ENCODE data around the gene KCTD15. TPM values are rescaled to one million over a fixed set of nuclear protein-coding genes. Genes with fewer than 3 reads are reported as not detected.

Gene KCTD15
- total and polyA plus RNA-seq, 4 donors, result 13.8 to 42.7 (median 30.5) TPM

GRCh38 chr19:33805313-33805712, 8.6 kb downstream of the KCTD15 start:
- no peaks in the 10 kb centered on the region for H3K9me3 ChIP-seq (ENCODE audit: control insufficient read depth in 4 of 4, insufficient read depth in 3 of 4, low read length in 3 of 4)
- no peak overlapping the region for H3K9ac ChIP-seq (ENCODE audit: insufficient read depth in 1 of 2, low read length in 2 of 2)
- no peak for ATAC-seq (ENCODE audit: insufficient read depth, low FRiP score)
- H3K27ac ChIP-seq (ENCODE audit: low read depth in 1 of 2, low read length in 1 of 2), result no peak overlapping the region
- H3K4me1 ChIP-seq (ENCODE audit: control insufficient read depth in 5 of 5, insufficient read depth in 5 of 5, low read length in 5 of 5), result peaks cover 0 to 7% (median 0%) of the 10 kb centered on the region in 5 donors
- H3K4me3 ChIP-seq, result no peak overlapping the region
- no peak for DNase-seq
- no peaks in the 10 kb centered on the region for H3K27me3 ChIP-seq (ENCODE audit: control insufficient read depth in 3 of 3, insufficient read depth in 3 of 3, low read length in 2 of 3)
- no peak for TF ChIP-seq CTCF (IDR thresholded peaks at IDR 0.05; ENCODE audit: control extremely low read depth, extremely low read depth)
- 88 to 93% methylated on average over 3 of the region's 3 CpGs for WGBS, 2 donors
- peaks cover 0 to 45% (median 33%) of the 10 kb centered on the region in 4 donors for H3K36me3 ChIP-seq (ENCODE audit: control insufficient read depth in 4 of 4, insufficient read depth in 4 of 4, low read length in 4 of 4)

- H3K4me1 ChIP-seq (ENCODE audit: control insufficient read depth in 5 of 5, insufficient read depth in 5 of 5, low read length in 5 of 5), result peaks cover 0 to 7% (median 0%) of the 10 kb centered on the region in 5 donors
- H3K9me3 ChIP-seq (ENCODE audit: control insufficient read depth in 4 of 4, insufficient read depth in 3 of 4, low read length in 3 of 4), result no peaks in the 10 kb centered on the region
- no peak for TF ChIP-seq CTCF (IDR thresholded peaks at IDR 0.05; ENCODE audit: control extremely low read depth, extremely low read depth)
- ATAC-seq (ENCODE audit: insufficient read depth, low FRiP score) (no peak), DNase-seq (no peak)
- H3K4me3 ChIP-seq, result no peak overlapping the region
- peaks cover 0 to 40% (median 32%) of the 10 kb centered on the region in 4 donors for H3K36me3 ChIP-seq (ENCODE audit: control insufficient read depth in 4 of 4, insufficient read depth in 4 of 4, low read length in 4 of 4)
- H3K27ac ChIP-seq (ENCODE audit: low read depth in 1 of 2, low read length in 1 of 2), result no peak overlapping the region
- no peaks in the 10 kb centered on the region for H3K27me3 ChIP-seq (ENCODE audit: control insufficient read depth in 3 of 3, insufficient read depth in 3 of 3, low read length in 2 of 3)
- no peak overlapping the region for H3K9ac ChIP-seq (ENCODE audit: insufficient read depth in 1 of 2, low read length in 2 of 2)
- 88 to 90% methylated on average over 9 of the region's 9 CpGs for WGBS, 2 donors
Measured at GRCh38 chr19:33805840-33806433, 9.3 kb downstream of the KCTD15 start.

- WGBS, 2 donors, result 75 to 82% methylated on average over 8 of the region's 8 CpGs
- ATAC-seq (ENCODE audit: insufficient read depth, low FRiP score) (no peak), DNase-seq (no peak)
Measured at GRCh38 chr19:33806434-33806881, 9.8 kb downstream of the KCTD15 start.

More at GRCh38 chr19:33806434-33806881, 9.8 kb downstream of the KCTD15 start:
- Histone ChIP-seq H3K4me1 (ENCODE audit: control insufficient read depth in 5 of 5, insufficient read depth in 5 of 5, low read length in 5 of 5) (peaks cover 0 to 7% (median 0%) of the 10 kb centered on the region in 5 donors), H3K36me3 (ENCODE audit: control insufficient read depth in 4 of 4, insufficient read depth in 4 of 4, low read length in 4 of 4) (peaks cover 0 to 40% (median 29%) of the 10 kb centered on the region in 4 donors), H3K9ac (ENCODE audit: insufficient read depth in 1 of 2, low read length in 2 of 2) (no peak overlapping the region), H3K4me3 (no peak overlapping the region), H3K9me3 (ENCODE audit: control insufficient read depth in 4 of 4, insufficient read depth in 3 of 4, low read length in 3 of 4) (no peaks in the 10 kb centered on the region), H3K27ac (ENCODE audit: low read depth in 1 of 2, low read length in 1 of 2) (no peak overlapping the region), H3K27me3 (ENCODE audit: control insufficient read depth in 3 of 3, insufficient read depth in 3 of 3, low read length in 2 of 3) (no peaks in the 10 kb centered on the region)
- no peak for TF ChIP-seq CTCF (IDR thresholded peaks at IDR 0.05; ENCODE audit: control extremely low read depth, extremely low read depth)

Measured in lung (tissue), 12 donors.